Adrenal gland (tissue), 12 donors: Measurements from ENCODE around the gene TNRC6C. TPM values are rescaled to one million over a fixed set of nuclear protein-coding genes. Genes with fewer than 3 reads are reported as not detected.
"Not testable (repeated sequence)": the region's sequence is repeated elsewhere in the genome, so short reads cannot be mapped to it uniquely, and the experiment has no call there.

Experiments
- DNase-seq, 7 donors: peaks; one replicate each; pipeline ENCODE4 v3.0.0-alpha.2; 2019 to 2020
- H3K27ac ChIP-seq, 5 donors: fragments of 200-600 bp; sonication (generic) in 4 of 5; 1 replicate in 3 of 5; 2 replicates in 2 of 5; pipeline versions ENCODE4 v1.5.1 to v1.8.0; 2016 to 2020; ENCODE audit warnings: mild to moderate bottlenecking in 1 of 5
- H3K27me3 ChIP-seq: fragments of 200-600 bp; 2 replicates; pipeline ENCODE4 v1.8.0; 2021
- H3K36me3 ChIP-seq, 2 donors: fragments of 200-600 bp; replicated peaks in 1 of 2; 1 replicate in 1 of 2; 2 replicates in 1 of 2; pipeline versions ENCODE4 v1.5.1 to v1.8.0; 2018 to 2022
- H3K4me1 ChIP-seq, 2 donors: fragments of 200-600 bp; replicated peaks in 1 of 2; 1 replicate in 1 of 2; 2 replicates in 1 of 2; pipeline versions ENCODE4 v1.5.1 to v1.8.0; 2018 to 2021
- H3K4me3 ChIP-seq, 4 donors: fragments of 200-600 bp; sonication (generic) in 3 of 4; one replicate each; pipeline ENCODE4 v1.5.1; 2016 to 2018
- H3K9me3 ChIP-seq, 3 donors: fragments of 200-600 bp; sonication (generic) in 1 of 3; replicated peaks in 1 of 3; 1 replicate in 2 of 3; 2 replicates in 1 of 3; pipeline versions ENCODE4 v1.5.1 to v1.8.0; 2016 to 2021
- CTCF ChIP-seq, 6 experiments: fragments of 450-650 bp in 4 of 6; fragments of 200-600 bp in 2 of 6; sonication (generic) in 1 of 6; IDR thresholded peaks; 1 replicate in 5 of 6; 2 replicates in 1 of 6; pipeline versions ENCODE4 v1.5.1 to v1.8.0; 2016 to 2021; ENCODE audit warnings: antibody characterized with exemption in 6 of 6, mild to moderate bottlenecking in 2 of 6, moderate library complexity in 1 of 6
- POLR2A ChIP-seq, 2 donors: fragments of 450-650 bp; IDR thresholded peaks; one replicate each; pipeline ENCODE4 v1.6.1; 2017; ENCODE audit warnings: antibody characterized with exemption in 2 of 2, mild to moderate bottlenecking in 2 of 2, moderate library complexity in 1 of 2
- WGBS, 4 donors: extraction: QIAGEN DNeasy Blood & Tissue Kit in 2 of 4; methylation state at CpG; one replicate each; pipeline versions ENCODE4 v1.1.5 to v1.1.7; 2013 to 2017; 5-methylcytosine and 5-hydroxymethylcytosine counted together
- intact Hi-C, 2 donors: fragments of 100-400 bp; cut with DNase I; formaldehyde crosslinking; loops; one replicate each; pipeline versions ENCODE4 v1.14.1 to v1.15.0; 2022 to 2023
- polyA plus RNA-seq, 3 donors: library from polyadenylated mRNA; stranded (reverse); fragments of 200-250 nt in 2 of 3; fragments of 350-450 nt in 1 of 3; fragmentation: Illumina TruSeq in 1 of 3; extraction: RNeasy Lipid Tissue Mini Kit (QIAGEN cat#74804) in 1 of 3; gene quantifications; one replicate each; pipeline ENCODE4 v1.2.3, GENCODE V29; 2013 to 2014
- total RNA-seq, 9 donors: library from RNA; depleted of rRNA in 4 of 9; stranded (reverse); fragments of >200 nt in 4 of 9; fragments of 120-200 nt in 1 of 9; fragmentation: NEBNext Ultra II Directional in 1 of 9; extraction: Animal tissue kit (Norgen Biotek cat#: 25700) in 1 of 9; gene quantifications; one replicate each; pipeline versions ENCODE4 v1.1.0 to v1.2.4, GENCODE V29; 2013 to 2023
- donor health status: healthy with polysubstance abuse.
- donor health status: Bipolar disorder and iron deficiency.
- donor health status: DM: yes; HTN: yes; CAD: no.
- donor health status: DM: no; HTN: no; CAD: no.
- donor health status: DM: no; HTN: no; CAD: no.
- donor health status: DM: yes; HTN: yes; CAD: no.

TNRC6C gene
- total and polyA plus RNA-seq, 12 donors = 2.8 to 18.7 (median 11.2) TPM

GRCh38 chr17:78114831-78115723 is 156.6 kb downstream of the TNRC6C start:
- WGBS, 4 donors = 78 to 83% (median 81%) methylated on average over 8 to 27 of the region's 28 CpGs
- H3K4me3 ChIP-seq = no peak overlapping the region
- no peak for TF ChIP-seq CTCF (IDR thresholded peaks at IDR 0.05)
- no peak for TF ChIP-seq POLR2A (IDR thresholded peaks at IDR 0.05)
- H3K27me3 ChIP-seq = peaks cover 6% of the 10 kb centered on the region
- H3K4me1 ChIP-seq = no peaks in the 10 kb centered on the region
- H3K27ac ChIP-seq = no peak overlapping the region
- intact Hi-C loops = loop anchor here (5.0 kb wide), 2 partner anchors 57 to 137 kb away; no protein-coding TSS in a partner anchor
- DNase-seq = no peak
- no peaks in the 10 kb centered on the region for H3K36me3 ChIP-seq
- H3K9me3 ChIP-seq = no peaks in the 10 kb centered on the region

DNA sequence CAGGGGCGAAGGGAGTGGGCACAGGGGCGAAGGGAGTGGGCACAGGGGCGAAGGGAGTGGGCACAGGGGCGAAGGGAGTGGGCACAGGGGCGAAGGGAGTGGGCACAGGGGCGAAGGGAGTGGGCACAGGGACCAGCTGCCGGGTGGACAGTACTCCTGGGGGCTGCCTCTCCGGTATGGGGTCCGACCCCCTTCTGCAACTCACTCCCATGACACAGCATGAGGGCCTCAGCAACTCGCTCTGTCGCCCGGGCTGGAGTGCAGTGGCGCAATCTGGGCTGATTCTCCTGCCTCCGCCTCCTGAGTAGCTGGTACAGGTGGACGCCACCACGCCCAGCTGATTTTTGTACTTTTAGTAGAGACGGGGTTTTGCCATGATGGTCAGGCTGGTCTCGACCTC is 157.3 kb downstream of the TNRC6C start:
- H3K9me3 ChIP-seq, DNase-seq, H3K27me3 ChIP-seq, H3K4me1 ChIP-seq, intact Hi-C loops, H3K27ac ChIP-seq, H3K4me3 ChIP-seq, H3K36me3 ChIP-seq: not testable (repeated sequence)
- WGBS, 4 donors = 81 to 94% (median 92%) methylated on average over 9 to 13 of the region's 18 CpGs

- no peaks in the 10 kb centered on the region for H3K36me3 ChIP-seq
- intact Hi-C loops = no loop called here
Observed at GRCh38 chr17:78116411-78116810, 157.9 kb downstream of the TNRC6C start.

GRCh38 chr17:78117027-78117981 is 158.8 kb downstream of the TNRC6C start:
- no peak overlapping the region for H3K4me3 ChIP-seq
- DNase-seq = no peak
- no peaks in the 10 kb centered on the region for H3K36me3 ChIP-seq
- H3K27me3 ChIP-seq = peaks cover 6% of the 10 kb centered on the region
- intact Hi-C loops = no loop called here
- H3K4me1 ChIP-seq = no peaks in the 10 kb centered on the region
- TF ChIP-seq POLR2A (IDR thresholded peaks at IDR 0.05) (no peak), CTCF (IDR thresholded peaks at IDR 0.05) (peak in 2 of 6 experiments; percentile 23 to 28)
- no peaks in the 10 kb centered on the region for H3K9me3 ChIP-seq
- H3K27ac ChIP-seq = no peak overlapping the region
- 20 to 71% (median 57%) methylated on average over 12 to 41 of the region's 41 CpGs for WGBS, 4 donors

More at GRCh38 chr17:78116411-78116810, 157.9 kb downstream of the TNRC6C start:
- Histone ChIP-seq H3K4me3 (no peak overlapping the region), H3K27me3 (peaks cover 6% of the 10 kb centered on the region), H3K27ac (no peak overlapping the region), H3K4me1 (no peaks in the 10 kb centered on the region), H3K9me3 (no peaks in the 10 kb centered on the region)
- TF ChIP-seq POLR2A (IDR thresholded peaks at IDR 0.05) = no peak
- no peak for DNase-seq
- WGBS, 4 donors = 88 to 95% (median 92%) methylated on average over 7 to 9 of the region's 9 CpGs

GRCh38 chr17:78118801-78119241 is 160.3 kb downstream of the TNRC6C start:
- Histone ChIP-seq H3K27me3 (peaks cover 2% of the 10 kb centered on the region), H3K36me3 (no peaks in the 10 kb centered on the region), H3K9me3 (no peaks in the 10 kb centered on the region), H3K4me1 (no peaks in the 10 kb centered on the region), H3K27ac (no peak overlapping the region), H3K4me3 (no peak overlapping the region)
- intact Hi-C loops = no loop called here
- WGBS, 4 donors = 54 to 86% (median 79%) methylated on average over 3 to 14 of the region's 14 CpGs; no CpG with 5 or more reads in 1 of the 4 donors
- TF ChIP-seq POLR2A (IDR thresholded peaks at IDR 0.05) (no peak), CTCF (IDR thresholded peaks at IDR 0.05) (no peak)
- DNase-seq = no peak
